HepG2 (cell line): Measurements from ENCODE around the gene ZNF568. TPM values are rescaled to one million over a fixed set of nuclear protein-coding genes. Genes with fewer than 3 reads are reported as not detected.

Source experiments
- ATAC-seq: fragments of 200-7000 bp; cut with Tn5 transposase; 3 replicates; pipeline ENCODE4 v1.9.1; 2020; ENCODE audit warnings: mild to moderate bottlenecking, moderate library complexity
- BruUV-seq: library from RNA; stranded (reverse); fragments of 400-500 nt; replicated peaks from 2 replicates; lab custom pipeline; 2021; lab: Mats Ljungman, UMichigan
- CTCF ChIA-PET: fragments of 300-600 bp; formaldehyde crosslinking; extraction: SDS; loops from one replicate; lab custom pipeline; 2021; ENCODE audit warnings: low total read pairs, inconsistent platforms, low intra/inter-chr PET ratio; lab: Yijun Ruan, JAX
- POLR2A ChIA-PET: fragments of 350-600 bp; sonication (Branson Sonifier 250); formaldehyde crosslinking; loops from one replicate; lab custom pipeline; 2020; ENCODE audit warnings: antibody characterized with exemption, inconsistent platforms; lab: Yijun Ruan, JAX
- DNase-seq: peaks from one replicate; pipeline ENCODE4 v3.0.0-alpha.2; 2015; ENCODE audit warnings: low spot score
- FAIRE-seq: peaks from 3 replicates; lab custom pipeline; 2011; peaks lifted over from hg19 to GRCh38; lab: Jason Lieb, UNC
- H2AFZ ChIP-seq: one replicate; pipeline ENCODE4 v1.6.1; 2011; ENCODE audit warnings: low read length, inconsistent platforms
- H3K27ac ChIP-seq: fragments of 300-600 bp; 3 replicates; pipeline ENCODE4 v1.8.0; 2011; ENCODE audit warnings: mixed run types, mild to moderate bottlenecking, mixed read lengths, low read length, inconsistent platforms; ENCODE audit not compliant: insufficient read depth; ENCODE audit errors: extremely low read length
- H3K27me3 ChIP-seq, 2 experiments: fragments of 200-600 bp in 1 of 2; 2 replicates in 1 of 2; 3 replicates in 1 of 2; pipeline versions ENCODE4 v1.6.0 to v1.8.0; 2011; ENCODE audit warnings: low read length in 2 of 2, mild to moderate bottlenecking in 2 of 2, moderate library complexity in 2 of 2, inconsistent platforms in 1 of 2; ENCODE audit not compliant: insufficient read depth in 2 of 2, control insufficient read depth in 1 of 2
- H3K36me3 ChIP-seq, 2 experiments: fragments of 200-600 bp in 1 of 2; replicated peaks in 1 of 2; 2 replicates in 1 of 2; 3 replicates in 1 of 2; pipeline versions ENCODE4 v1.5.1 to v1.8.0; 2011; ENCODE audit warnings: low read length in 2 of 2, inconsistent platforms in 1 of 2; ENCODE audit not compliant: insufficient read depth in 2 of 2, control insufficient read depth in 1 of 2
- H3K4me1 ChIP-seq: 2 replicates; pipeline ENCODE4 v1.5.1; 2012; ENCODE audit warnings: low read length, inconsistent platforms; ENCODE audit not compliant: insufficient read depth
- H3K4me2 ChIP-seq: 2 replicates; pipeline ENCODE4 v1.6.0; 2011; ENCODE audit warnings: low read depth, low read length, inconsistent platforms
- H3K4me3 ChIP-seq, 3 experiments: fragments of 200-600 bp in 1 of 3; sonication (generic), shearing (Covaris generic) in 1 of 3; replicated peaks in 1 of 3; 2 replicates each; pipeline ENCODE4 v1.5.1; 2011 to 2016; ENCODE audit warnings: low read length in 3 of 3, inconsistent platforms in 2 of 3, low read depth in 2 of 3, mild to moderate bottlenecking in 2 of 3, control low read depth in 1 of 3, mixed read lengths in 1 of 3; ENCODE audit not compliant: insufficient read depth in 1 of 3
- H3K79me2 ChIP-seq: one replicate; pipeline ENCODE4 v1.6.1; 2011; ENCODE audit warnings: low read length, inconsistent platforms; ENCODE audit not compliant: insufficient read depth
- H3K9ac ChIP-seq: 2 replicates; pipeline ENCODE4 v1.6.0; 2011; ENCODE audit warnings: mild to moderate bottlenecking, low read depth, low read length, inconsistent platforms; ENCODE audit not compliant: insufficient read depth
- H3K9me3 ChIP-seq: 2 replicates; pipeline ENCODE4 v1.5.1; 2012; ENCODE audit warnings: mild to moderate bottlenecking, low read length
- H4K20me1 ChIP-seq: 2 replicates; pipeline ENCODE4 v1.6.0; 2011; ENCODE audit warnings: inconsistent platforms, mild to moderate bottlenecking, low read length, moderate library complexity; ENCODE audit not compliant: insufficient read depth
- ARNTL ChIP-seq: sonication (generic); formaldehyde crosslinking; IDR thresholded peaks from 2 replicates; pipeline ENCODE4 v1.4.0; 2020; ENCODE audit warnings: mild to moderate bottlenecking, missing genetic modification reagents
- ERF ChIP-seq: IDR thresholded peaks from 2 replicates; pipeline ENCODE4 v1.6.1; 2018; ENCODE audit warnings: missing biosample characterization, missing genetic modification reagents
- GATA4 ChIP-seq: sonication (generic); IDR thresholded peaks from 2 replicates; pipeline ENCODE4 v1.6.1; 2016; ENCODE audit warnings: antibody characterized with exemption, low read depth, borderline replicate concordance
- KDM4B ChIP-seq: sonication (generic); formaldehyde crosslinking; IDR thresholded peaks from 2 replicates; pipeline ENCODE4 v1.4.0; 2020; ENCODE audit warnings: missing genetic modification reagents
- MED8 ChIP-seq: sonication (generic); formaldehyde crosslinking; IDR thresholded peaks from 2 replicates; pipeline ENCODE4 v1.8.1; 2023; ENCODE audit warnings: mild to moderate bottlenecking, missing genetic modification reagents; ENCODE audit not compliant: insufficient replicate concordance
- TCF12 ChIP-seq, 2 experiments: fragments of 450-650 bp in 1 of 2; sonication (generic) in 1 of 2; formaldehyde crosslinking in 1 of 2; IDR thresholded peaks; 2 replicates each; pipeline versions ENCODE4 v1.6.1 to v1.8.0; 2017 to 2022; ENCODE audit warnings: antibody characterized with exemption in 1 of 2, mild to moderate bottlenecking in 1 of 2, missing genetic modification reagents in 1 of 2, moderate library complexity in 1 of 2
- THAP11 ChIP-seq: IDR thresholded peaks from 2 replicates; pipeline ENCODE4 v1.6.1; 2016; ENCODE audit warnings: missing biosample characterization, missing genetic modification reagents
- ZFP62 ChIP-seq: sonication (generic); formaldehyde crosslinking; IDR thresholded peaks from 2 replicates; pipeline ENCODE4 v1.4.0; 2020; ENCODE audit warnings: missing genetic modification reagents
- ZMYM4 ChIP-seq: sonication (generic); formaldehyde crosslinking; IDR thresholded peaks from 2 replicates; pipeline ENCODE4 v1.8.1; 2023; ENCODE audit warnings: mild to moderate bottlenecking, missing genetic modification reagents
- ZNF282 ChIP-seq: fragments of 450-650 bp; IDR thresholded peaks from 2 replicates; pipeline ENCODE4 v1.6.1; 2018; ENCODE audit not compliant: partially characterized antibody
- ZNF431 ChIP-seq: sonication (generic); formaldehyde crosslinking; IDR thresholded peaks from 2 replicates; pipeline ENCODE4 v1.9.0; 2022; ENCODE audit warnings: missing genetic modification reagents, low read depth, mild to moderate bottlenecking, borderline replicate concordance
- ZNF562 ChIP-seq: sonication (generic); formaldehyde crosslinking; IDR thresholded peaks from 2 replicates; pipeline ENCODE4 v1.8.0; 2022; ENCODE audit warnings: missing genetic modification reagents, borderline replicate concordance
- ZNF563 ChIP-seq: sonication (generic); formaldehyde crosslinking; IDR thresholded peaks from 2 replicates; pipeline ENCODE4 v1.8.0; 2022; ENCODE audit warnings: mild to moderate bottlenecking, moderate library complexity, missing genetic modification reagents
- ZNF672 ChIP-seq: sonication (generic); formaldehyde crosslinking; IDR thresholded peaks from 2 replicates; pipeline ENCODE4 v1.8.1; 2022; ENCODE audit warnings: missing genetic modification reagents
- ZNF782 ChIP-seq: sonication (generic); formaldehyde crosslinking; IDR thresholded peaks from 2 replicates; pipeline ENCODE4 v1.4.0; 2020; ENCODE audit warnings: missing genetic modification reagents, mild to moderate bottlenecking, borderline replicate concordance
- WGBS: methylation state at CpG from one replicate; pipeline ENCODE4 v1.1.6; 2017; ENCODE audit warnings: low lambda C conversion rate; 5-methylcytosine and 5-hydroxymethylcytosine counted together
- in situ Hi-C: cut with HindIII; loops from 2 replicates; pipeline ENCODE4 v1.10.0; 2017; ENCODE audit warnings: low pct_unique_long_range_greater_than_20kb; ENCODE audit not compliant: extremely low pct_ligation_motif_present
- intact Hi-C: fragments of 100-400 bp; cut with micrococcal nuclease; formaldehyde crosslinking; loops from one replicate; pipeline ENCODE4 v1.10.0; 2022; ENCODE audit not compliant: unreplicated experiment
- polyA plus RNA-seq, 8 experiments: library from polyadenylated mRNA; depleted of rRNA in 3 of 8; stranded (reverse) in 7 of 8; unstranded in 1 of 8; fragments of >200 nt; fragmentation: Illumina TruSeq in 4 of 8; extraction: Trizol in 4 of 8; gene quantifications; 2 replicates each; pipeline versions ENCODE4 v1.2.1 to v1.2.3, GENCODE V29; 2011 to 2016; ENCODE audit warnings: low read depth in 4 of 8, missing spikeins in 1 of 8, mixed read lengths in 1 of 8; ENCODE audit not compliant: insufficient read depth in 1 of 8
- total RNA-seq, 5 experiments: library from RNA; depleted of rRNA; stranded (reverse); fragments of >200 nt; fragmentation: Illumina TruSeq; extraction: Trizol; gene quantifications; 2 replicates each; pipeline ENCODE4 v1.2.3, GENCODE V29; 2016; ENCODE audit warnings: low read depth in 1 of 5
- TF ChIP-seq, protein P1 (sequence below): sonication (generic); formaldehyde crosslinking; IDR thresholded peaks from 2 replicates; pipeline ENCODE4 v1.4.0; 2020; ENCODE audit warnings: mild to moderate bottlenecking, missing genetic modification reagents
- TF ChIP-seq, protein P2 (sequence below): sonication (generic); formaldehyde crosslinking; IDR thresholded peaks from 2 replicates; pipeline ENCODE4 v1.8.1; 2023; ENCODE audit warnings: mild to moderate bottlenecking, missing genetic modification reagents

Gene ZNF568
- total and polyA plus RNA-seq, 2 of the 13 experiments (the other 11 are each of a cell fraction or from before 2014, with no cell fraction given), result 0.15 to 1.00 TPM

DNA sequence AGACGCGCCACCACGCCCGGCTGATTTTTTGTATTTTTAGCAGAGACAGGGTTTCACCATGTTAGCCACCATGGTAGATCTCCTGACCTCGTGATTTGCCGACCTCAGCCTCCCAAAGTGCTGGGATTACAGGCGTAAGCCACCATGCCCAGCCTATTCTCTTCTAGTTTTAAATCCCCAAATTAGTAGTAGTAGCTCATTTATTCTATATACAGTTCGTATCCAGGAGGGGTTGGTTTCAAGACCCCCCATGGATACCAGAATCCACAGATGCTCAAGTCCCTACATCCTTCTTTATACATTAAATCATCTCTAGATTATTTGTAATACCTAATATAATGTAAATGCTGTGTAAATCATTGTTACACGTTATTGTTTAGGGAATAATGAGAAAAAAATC lies 2.0 kb downstream of the ZNF568 start:
- Histone ChIP-seq H3K4me2 (no peak overlapping the region), H3K36me3 (no peaks in the 10 kb centered on the region), H3K27me3 (no peaks in the 10 kb centered on the region), H3K27ac (no peak overlapping the region), H4K20me1 (no peaks in the 10 kb centered on the region), H3K9ac (no peak overlapping the region), H3K4me3 (no peak overlapping the region), H2AFZ (no peak overlapping the region), H3K79me2 (no peaks in the 10 kb centered on the region), H3K9me3 (peaks cover 85% of the 10 kb centered on the region), H3K4me1 (no peaks in the 10 kb centered on the region)
- 67% methylated on average over 9 of the region's 9 CpGs for WGBS
- POLR2A ChIA-PET, result no interaction called here
- no TSS peak for BruUV-seq
- FAIRE-seq, result no peak
- in situ Hi-C loops, result no loop called here
- CTCF ChIA-PET, result no interaction called here
- DNase-seq, result no peak
- ATAC-seq, result no peak
- intact Hi-C loops, result loop anchor here (5.0 kb wide), 1 partner anchor 549 kb away; the partner anchor contains the start of genes ZNF569 and ZNF570
- TF ChIP-seq ZNF672 (CRISPR knock-in tag) (no peak), ZNF431 (CRISPR knock-in tag) (no peak), ZFP62 (CRISPR knock-in tag) (no peak), THAP11 (CRISPR knock-in tag) (no peak), ERF (no peak), TCF12 (IDR thresholded peaks at IDR 0.05) (no peak), TCF12 (CRISPR knock-in tag; IDR thresholded peaks at IDR 0.05) (no peak), ZNF563 (no peak), ZNF282 (no peak), KDM4B (CRISPR knock-in tag) (no peak), ZNF782 (CRISPR knock-in tag) (no peak), GATA4 (no peak), ZMYM4 (CRISPR knock-in tag) (no peak), MED8 (CRISPR knock-in tag) (no peak), ZNF562 (CRISPR knock-in tag) (no peak), ARNTL (CRISPR knock-in tag) (no peak)
- TF ChIP-seq, protein P1, sequence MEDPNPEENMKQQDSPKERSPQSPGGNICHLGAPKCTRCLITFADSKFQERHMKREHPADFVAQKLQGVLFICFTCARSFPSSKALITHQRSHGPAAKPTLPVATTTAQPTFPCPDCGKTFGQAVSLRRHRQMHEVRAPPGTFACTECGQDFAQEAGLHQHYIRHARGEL, result no peak
- TF ChIP-seq, protein P2, sequence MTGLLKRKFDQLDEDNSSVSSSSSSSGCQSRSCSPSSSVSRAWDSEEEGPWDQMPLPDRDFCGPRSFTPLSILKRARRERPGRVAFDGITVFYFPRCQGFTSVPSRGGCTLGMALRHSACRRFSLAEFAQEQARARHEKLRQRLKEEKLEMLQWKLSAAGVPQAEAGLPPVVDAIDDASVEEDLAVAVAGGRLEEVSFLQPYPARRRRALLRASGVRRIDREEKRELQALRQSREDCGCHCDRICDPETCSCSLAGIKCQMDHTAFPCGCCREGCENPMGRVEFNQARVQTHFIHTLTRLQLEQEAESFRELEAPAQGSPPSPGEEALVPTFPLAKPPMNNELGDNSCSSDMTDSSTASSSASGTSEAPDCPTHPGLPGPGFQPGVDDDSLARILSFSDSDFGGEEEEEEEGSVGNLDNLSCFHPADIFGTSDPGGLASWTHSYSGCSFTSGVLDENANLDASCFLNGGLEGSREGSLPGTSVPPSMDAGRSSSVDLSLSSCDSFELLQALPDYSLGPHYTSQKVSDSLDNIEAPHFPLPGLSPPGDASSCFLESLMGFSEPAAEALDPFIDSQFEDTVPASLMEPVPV (CRISPR knock-in tag), result no peak
- TF ChIP-seq, all 625 proteins: peak for 0
